KMS-11 (cell line): ENCODE data around the gene CDH1.

Experiments
- H2AFZ ChIP-seq: fragments of 200-600 bp; sonication (generic); 2 replicates; pipeline ENCODE4 v1.6.1; 2016; ENCODE audit warnings: antibody characterized with exemption, mixed run types, low read depth
- H3K27ac ChIP-seq: fragments of 200-600 bp; sonication (generic); 2 replicates; pipeline ENCODE4 v1.6.1; 2016; ENCODE audit warnings: mild to moderate bottlenecking, mixed run types
- H3K27me3 ChIP-seq: fragments of 200-600 bp; sonication (generic); 2 replicates; pipeline ENCODE4 v1.6.1; 2017; ENCODE audit warnings: mild to moderate bottlenecking, low read depth, mixed run types, moderate library complexity; ENCODE audit not compliant: insufficient read depth
- H3K36me3 ChIP-seq: fragments of 200-600 bp; sonication (generic); 2 replicates; pipeline ENCODE4 v1.6.1; 2017; ENCODE audit warnings: mild to moderate bottlenecking, mixed run types; ENCODE audit not compliant: insufficient read depth
- H3K4me1 ChIP-seq: fragments of 200-600 bp; sonication (generic); 2 replicates; pipeline ENCODE4 v1.6.1; 2016; ENCODE audit warnings: mild to moderate bottlenecking, low read depth, mixed run types; ENCODE audit not compliant: poor library complexity, severe bottlenecking
- H3K4me2 ChIP-seq: fragments of 200-600 bp; sonication (generic); 2 replicates; pipeline ENCODE4 v1.7.0; 2016; ENCODE audit warnings: mild to moderate bottlenecking, mixed run types
- H3K4me3 ChIP-seq: fragments of 200-600 bp; sonication (generic); IDR thresholded peaks from 2 replicates; pipeline ENCODE4 v1.6.1; 2017; ENCODE audit warnings: low read depth, low read length, mixed read lengths; ENCODE audit not compliant: insufficient read depth
- H3K79me2 ChIP-seq: fragments of 200-600 bp; sonication (generic); 2 replicates; pipeline ENCODE4 v1.6.1; 2016; ENCODE audit warnings: low read depth, mixed run types; ENCODE audit not compliant: insufficient read depth
- H3K9ac ChIP-seq: fragments of 200-600 bp; sonication (generic); 2 replicates; pipeline ENCODE4 v1.6.1; 2016; ENCODE audit warnings: mild to moderate bottlenecking, mixed run types
- H4K20me1 ChIP-seq: fragments of 200-600 bp; sonication (generic); 2 replicates; pipeline ENCODE4 v1.6.1; 2016; ENCODE audit warnings: mild to moderate bottlenecking, mixed run types; ENCODE audit not compliant: insufficient read depth
- TF ChIP-seq, protein P1 (sequence below): fragments of 200-600 bp; sonication (generic); conservative IDR thresholded peaks from 2 replicates; pipeline ENCODE4 v1.6.1; 2017; ENCODE audit warnings: low read depth, mild to moderate bottlenecking, antibody characterized with exemption, low read length, moderate library complexity, mixed read lengths

Gene CDH1

DNA sequence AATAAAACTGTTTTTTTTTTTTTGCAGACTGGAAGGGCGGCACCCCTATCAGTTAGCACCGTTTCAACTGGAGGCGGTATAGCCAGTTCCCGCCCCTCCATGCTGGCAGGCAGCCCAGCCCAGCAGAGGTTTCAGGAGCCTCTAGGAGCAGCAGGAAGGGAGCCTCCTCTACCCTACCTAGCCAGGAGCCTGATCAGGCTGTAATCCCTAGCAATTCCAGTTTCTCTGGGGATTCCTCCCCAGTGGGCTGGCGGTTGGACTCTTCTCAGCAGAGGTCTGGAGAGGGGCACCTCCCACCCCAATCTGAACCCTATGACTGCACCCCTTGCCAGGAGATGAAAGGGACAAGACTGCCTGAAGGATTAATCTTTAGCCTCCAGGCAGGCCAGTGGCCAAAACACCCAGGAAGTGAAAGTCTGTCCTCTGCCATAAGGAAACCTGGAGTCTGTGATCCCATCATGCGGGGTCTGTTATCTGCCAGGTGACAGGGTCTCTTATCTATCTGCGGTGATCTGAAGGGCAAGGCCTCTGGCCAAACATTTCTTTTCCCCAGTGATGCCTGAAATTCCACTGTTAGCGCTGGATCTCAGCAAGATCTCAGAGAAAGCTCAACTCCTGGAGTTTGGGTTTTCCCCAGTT is 4.9 kb upstream of the CDH1 start:
- Histone ChIP-seq H2AFZ (no peak overlapping the region), H4K20me1 (no peaks in the 10 kb centered on the region), H3K36me3 (no peaks in the 10 kb centered on the region), H3K4me2 (no peak overlapping the region), H3K9ac (no peak overlapping the region), H3K4me3 (no peak overlapping the region), H3K27ac (no peak overlapping the region), H3K79me2 (no peaks in the 10 kb centered on the region), H3K4me1 (no peaks in the 10 kb centered on the region), H3K27me3 (no peaks in the 10 kb centered on the region)
- TF ChIP-seq, protein P1, sequence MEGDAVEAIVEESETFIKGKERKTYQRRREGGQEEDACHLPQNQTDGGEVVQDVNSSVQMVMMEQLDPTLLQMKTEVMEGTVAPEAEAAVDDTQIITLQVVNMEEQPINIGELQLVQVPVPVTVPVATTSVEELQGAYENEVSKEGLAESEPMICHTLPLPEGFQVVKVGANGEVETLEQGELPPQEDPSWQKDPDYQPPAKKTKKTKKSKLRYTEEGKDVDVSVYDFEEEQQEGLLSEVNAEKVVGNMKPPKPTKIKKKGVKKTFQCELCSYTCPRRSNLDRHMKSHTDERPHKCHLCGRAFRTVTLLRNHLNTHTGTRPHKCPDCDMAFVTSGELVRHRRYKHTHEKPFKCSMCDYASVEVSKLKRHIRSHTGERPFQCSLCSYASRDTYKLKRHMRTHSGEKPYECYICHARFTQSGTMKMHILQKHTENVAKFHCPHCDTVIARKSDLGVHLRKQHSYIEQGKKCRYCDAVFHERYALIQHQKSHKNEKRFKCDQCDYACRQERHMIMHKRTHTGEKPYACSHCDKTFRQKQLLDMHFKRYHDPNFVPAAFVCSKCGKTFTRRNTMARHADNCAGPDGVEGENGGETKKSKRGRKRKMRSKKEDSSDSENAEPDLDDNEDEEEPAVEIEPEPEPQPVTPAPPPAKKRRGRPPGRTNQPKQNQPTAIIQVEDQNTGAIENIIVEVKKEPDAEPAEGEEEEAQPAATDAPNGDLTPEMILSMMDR = no peak

DNA sequence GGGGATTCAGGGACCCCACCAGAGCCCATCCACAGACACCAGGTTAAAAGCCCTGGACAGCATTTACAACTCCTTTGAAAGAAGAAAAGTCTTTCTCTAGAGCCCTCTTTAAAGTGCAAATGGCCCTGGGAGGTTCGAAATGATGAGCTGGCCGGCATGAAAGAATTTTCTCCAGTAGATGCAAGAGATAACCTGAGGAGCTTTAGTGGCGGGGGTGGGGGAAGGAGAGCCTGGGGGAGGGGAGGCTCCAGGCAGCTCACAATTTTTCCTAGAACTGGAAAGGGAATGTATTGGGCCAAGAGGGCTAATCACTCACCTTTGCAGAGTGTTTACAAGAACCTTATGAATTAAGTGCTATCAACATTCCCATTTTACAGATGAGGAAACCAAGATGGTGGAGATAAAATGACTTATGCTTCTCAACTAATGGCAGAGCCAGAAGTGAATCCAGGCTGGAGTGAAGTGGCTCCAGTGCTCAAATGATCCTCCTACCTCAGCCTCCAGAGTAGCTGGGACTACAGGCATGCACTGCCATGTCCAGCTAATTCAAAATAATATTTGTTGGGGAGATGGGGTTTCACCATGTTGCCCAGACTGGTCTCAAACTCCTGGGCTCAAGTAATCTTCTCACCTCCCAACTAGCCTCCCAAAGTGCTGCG is 4.2 kb upstream of the CDH1 start:
- Histone ChIP-seq H3K27ac (no peak overlapping the region), H3K4me1 (no peaks in the 10 kb centered on the region), H4K20me1 (no peaks in the 10 kb centered on the region), H3K9ac (no peak overlapping the region), H3K36me3 (no peaks in the 10 kb centered on the region), H2AFZ (no peak overlapping the region), H3K4me3 (no peak overlapping the region), H3K4me2 (no peak overlapping the region), H3K79me2 (no peaks in the 10 kb centered on the region), H3K27me3 (no peaks in the 10 kb centered on the region)
- TF ChIP-seq, protein P1 = no peak

DNA sequence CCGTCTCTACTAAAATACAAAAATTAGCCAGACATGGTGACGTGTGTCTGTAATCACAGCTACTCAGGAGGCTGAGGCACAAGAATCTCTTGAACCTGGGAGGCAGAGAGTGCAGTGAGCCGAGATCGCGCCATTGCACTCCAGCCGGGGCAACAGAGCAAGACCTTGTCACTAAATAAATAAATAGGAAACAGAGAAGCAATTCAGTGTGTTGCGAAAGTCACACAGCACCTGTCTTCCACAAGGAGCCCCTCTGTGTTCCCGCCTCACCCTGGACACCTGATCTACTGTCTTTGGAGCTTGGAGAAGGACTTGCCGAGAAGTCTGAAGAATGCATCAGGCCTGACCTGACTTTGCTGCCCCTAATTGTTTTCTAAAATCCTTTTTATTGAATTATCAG is 3.5 kb upstream of the CDH1 start:
- Histone ChIP-seq H3K79me2 (no peaks in the 10 kb centered on the region), H3K9ac (no peak overlapping the region), H2AFZ (no peak overlapping the region), H3K27ac (no peak overlapping the region), H3K4me1 (no peaks in the 10 kb centered on the region), H3K4me2 (no peak overlapping the region), H3K27me3 (no peaks in the 10 kb centered on the region), H4K20me1 (no peaks in the 10 kb centered on the region), H3K36me3 (no peaks in the 10 kb centered on the region), H3K4me3 (no peak overlapping the region)
- TF ChIP-seq, protein P1 = no peak

DNA sequence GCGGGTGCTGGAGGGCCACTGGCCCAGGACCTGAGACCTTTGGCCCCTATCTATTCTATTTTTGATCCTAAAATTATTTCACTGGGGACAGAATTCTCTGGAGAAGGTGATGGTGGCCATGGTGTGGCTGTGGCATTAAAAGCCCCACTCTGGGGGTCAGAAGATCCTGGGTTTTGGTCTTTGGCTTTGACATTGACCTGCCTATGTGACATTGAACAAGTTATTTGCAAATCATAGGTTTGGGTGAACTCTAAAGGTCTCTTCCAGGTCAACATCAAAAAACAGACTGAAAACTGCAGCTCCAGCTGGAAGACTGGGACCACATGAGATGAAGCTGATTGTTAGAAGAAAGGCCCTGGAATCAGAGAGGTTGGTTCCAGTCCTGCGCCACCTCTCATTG is 2.3 kb upstream of the CDH1 start:
- H3K4me2 ChIP-seq = no peak overlapping the region
- no peak overlapping the region for H3K4me3 ChIP-seq
- H3K36me3 ChIP-seq = no peaks in the 10 kb centered on the region
- no peak overlapping the region for H3K27ac ChIP-seq
- no peaks in the 10 kb centered on the region for H3K27me3 ChIP-seq
- no peak overlapping the region for H2AFZ ChIP-seq
- H3K4me1 ChIP-seq = no peaks in the 10 kb centered on the region
- H3K9ac ChIP-seq = no peak overlapping the region
- no peaks in the 10 kb centered on the region for H3K79me2 ChIP-seq
- no peaks in the 10 kb centered on the region for H4K20me1 ChIP-seq
- TF ChIP-seq, protein P1 = no peak
